GM12891 (cell line): ENCODE results near the gene PTPRN2.

Experiments used
- POLR2A ChIP-seq: IDR thresholded peaks from 2 replicates; pipeline ENCODE4 v1.6.1; 2011; ENCODE audit warnings: low read depth, low read length, control low read depth
- POLR2AphosphoS5 ChIP-seq: IDR thresholded peaks from 2 replicates; pipeline ENCODE4 v1.6.1; 2011; ENCODE audit warnings: low read depth, low read length, control low read depth
- TAF1 ChIP-seq: IDR thresholded peaks from 2 replicates; pipeline ENCODE4 v1.6.1; 2011; ENCODE audit warnings: low read depth, low read length, control low read depth

DNA sequence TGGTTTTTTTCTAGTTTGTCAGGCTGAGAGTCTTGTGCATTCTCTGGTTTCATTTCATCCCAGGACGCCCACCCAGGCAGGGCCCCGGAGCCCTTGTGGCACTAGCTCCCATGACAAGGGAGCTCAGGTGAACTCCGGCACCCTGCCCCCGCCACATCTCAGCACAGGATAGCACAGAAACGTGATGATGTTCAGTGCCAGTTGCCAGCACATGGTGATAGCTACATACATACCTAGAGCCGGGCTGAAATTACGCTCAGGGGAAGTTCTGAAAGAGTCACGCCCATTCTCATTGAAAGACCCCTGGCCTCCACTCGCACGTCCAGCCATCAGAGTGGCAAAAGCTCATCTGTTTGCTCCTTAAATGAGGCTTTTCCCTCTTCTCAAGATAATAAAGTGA lies 273.7 kb downstream of the PTPRN2 start:
- TF ChIP-seq POLR2AphosphoS5, result no peak
- no peak for TF ChIP-seq POLR2A
- no peak for TF ChIP-seq TAF1
